Heart left ventricle (tissue), 16 donors: ENCODE results near the gene RAB38. TPM values are rescaled to one million over a fixed set of nuclear protein-coding genes. Genes with fewer than 3 reads are reported as not detected.

ENCODE experiments used
- ATAC-seq, 4 donors: fragments of 200-7000 bp; cut with Tn5 transposase; one replicate each; pipeline ENCODE4 v1.9.1; 2020 to 2022; ENCODE audit warnings: moderate library complexity in 4 of 4, mild to moderate bottlenecking in 3 of 4, moderate number of reproducible peaks in 1 of 4
- DNase-seq, 5 donors: peaks; one replicate each; pipeline ENCODE4 v3.0.0-alpha.2; 2020
- H3K27ac ChIP-seq, 12 donors: fragments of 200-600 bp; sonication (generic) in 4 of 12; one replicate each; pipeline versions ENCODE4 v1.5.0 to v1.8.0; 2016 to 2022; ENCODE audit warnings: mild to moderate bottlenecking in 2 of 12
- H3K27me3 ChIP-seq, 9 donors: fragments of 200-600 bp; sonication (generic) in 2 of 9; one replicate each; pipeline versions ENCODE4 v1.5.1 to v1.8.0; 2016 to 2022; ENCODE audit warnings: mild to moderate bottlenecking in 3 of 9
- H3K36me3 ChIP-seq, 9 donors: fragments of 200-600 bp; sonication (generic) in 2 of 9; one replicate each; pipeline versions ENCODE4 v1.5.0 to v1.8.0; 2018 to 2022; ENCODE audit warnings: mild to moderate bottlenecking in 2 of 9
- H3K4me1 ChIP-seq, 12 donors: fragments of 200-600 bp; sonication (generic) in 4 of 12; one replicate each; pipeline versions ENCODE4 v1.5.0 to v1.8.0; 2016 to 2022; ENCODE audit warnings: mild to moderate bottlenecking in 3 of 12
- H3K4me3 ChIP-seq, 12 donors: fragments of 200-600 bp; sonication (generic) in 4 of 12; one replicate each; pipeline versions ENCODE4 v1.5.0 to v1.8.0; 2017 to 2022; ENCODE audit warnings: mild to moderate bottlenecking in 9 of 12, moderate library complexity in 4 of 12
- H3K9me3 ChIP-seq, 12 donors: fragments of 200-600 bp; sonication (generic) in 4 of 12; one replicate each; pipeline versions ENCODE4 v1.5.0 to v1.8.0; 2016 to 2022; ENCODE audit warnings: mild to moderate bottlenecking in 1 of 12
- CTCF ChIP-seq, 12 donors: fragments of 200-600 bp; sonication (generic) in 4 of 12; IDR thresholded peaks; one replicate each; pipeline versions ENCODE4 v1.5.0 to v1.8.0; 2018 to 2022; ENCODE audit warnings: antibody characterized with exemption in 12 of 12, mild to moderate bottlenecking in 5 of 12
- POLR2A ChIP-seq, 2 donors: fragments of 450-650 bp; IDR thresholded peaks; one replicate each; pipeline ENCODE4 v1.6.1; 2017; ENCODE audit warnings: antibody characterized with exemption in 2 of 2, mild to moderate bottlenecking in 2 of 2, moderate library complexity in 2 of 2
- WGBS, 4 donors: extraction: QIAGEN DNeasy Blood & Tissue Kit in 2 of 4; methylation state at CpG; one replicate each; pipeline versions ENCODE4 v1.1.5 to v1.1.7; 2013 to 2018; 5-methylcytosine and 5-hydroxymethylcytosine counted together
- intact Hi-C, 10 donors: fragments of 100-400 bp; cut with DNase I; formaldehyde crosslinking; loops; one replicate each; pipeline versions ENCODE4 v1.11.1 to v1.14.2; 2022
- long read RNA-seq, 3 donors: library from polyadenylated mRNA; unstranded; transcript quantifications; one replicate each; pipeline ENCODE4 v2.0.0, GENCODE V29; 2020 to 2021
- polyA plus RNA-seq, 2 donors: library from polyadenylated mRNA; stranded (reverse); fragments of 200-250 nt; gene quantifications; one replicate each; pipeline ENCODE4 v1.2.3, GENCODE V29; 2013
- total RNA-seq, 9 donors: library from RNA; depleted of rRNA in 2 of 9; stranded (reverse); fragments of >200 nt in 2 of 9; fragmentation: NEBNext Ultra II Directional in 3 of 9; extraction: Animal tissue kit (Norgen Biotek cat#: 25700) in 3 of 9; gene quantifications; one replicate each; pipeline versions ENCODE4 v1.1.0 to v1.2.4, GENCODE V29; 2016 to 2023
- donor health status: ischemic (EF 13 %, LVEDD 7.1; RV severe dilation, severe dysfunction).
- donor health status: healthy with polysubstance abuse.
- donor health status: DM: no; HTN: yes; CAD: no.
- donor health status: DM: no; HTN: no; CAD: no.
- donor health status: ischemic (EF 25% LVEDD 6.9; RV normal size, moderate dysfunction).
- donor health status: ischemic (EF 25% LVEDD 5.7; RV mildly dilated, moderate dysfunction).
- donor health status: healthy.
- donor health status: DM: yes; HTN: yes; CAD: no.
- donor health status: ischemic (EF 35%, LVEDD 5.7; RV mildly dilated, moderate dysfunction).
- donor health status: nonischemic (EF 11% LVEDD 7.7; RV severe dilation, severe dysfunction).
- donor health status: DM: yes; HTN: yes; CAD: no.
- donor health status: PGD.
- donor health status: ischemic (EF 29% LVEDD 5.4; RV normal size, mild dysfunction).
- donor health status: nonischemic (EF 23%, LVEDD 6.1; RV moderate dilation, normal function).

Gene RAB38
- 1 to 10 TPM in 2 of 9 donors, under 1 TPM in 6, not detected in 1; 0.25 to 1.5 (median 0.47) TPM for total RNA-seq
- polyA plus RNA-seq = 1 to 10 TPM in 1 of 2 donors, not detected in 1; 1.5 TPM
- long read RNA-seq, donor 1 = 0 reads
- long read RNA-seq, donor 2 = 0 reads
- long read RNA-seq, donor 3 = 0 reads

GRCh38 chr11:88174709-88175568, at the start of gene RAB38:
Gene RAB38, minus strand, starts transcription at chr11:88175443. Its CDS starts 59 bp downstream, at chr11:88175384.
- DNase-seq (peak; percentile 50 to 73 (median 54)), ATAC-seq (peak in 3 of 4 donors; percentile 74 to 88 (median 81))
- no peak for TF ChIP-seq POLR2A (IDR thresholded peaks at IDR 0.05)
- no peak for TF ChIP-seq CTCF (IDR thresholded peaks at IDR 0.05)
- Histone ChIP-seq H3K27me3 (no peaks in the 10 kb centered on the region), H3K27ac (no peak within 1 kb of the TSS), H3K9me3 (no peaks in the 10 kb centered on the region), H3K36me3 (no peaks in the 10 kb centered on the region), H3K4me3 (peak within 1 kb of the TSS in 11 of 12 donors; percentile 28 to 58 (median 49)), H3K4me1 (peaks cover 0 to 17% (median 5%) of the 10 kb centered on the region in 12 donors)
- intact Hi-C loops = no loop called here
- WGBS, 4 donors = 3 to 4% (median 3%) methylated on average over 33 to 54 of the region's 54 CpGs

- no peaks in the 10 kb centered on the region for H3K9me3 ChIP-seq
- intact Hi-C loops = no loop called here
Observed at GRCh38 chr11:88213406-88213805, 38.2 kb upstream of the RAB38 start.

GRCh38 chr11:88212300-88212699, 37.1 kb upstream of the RAB38 start:
- no peak overlapping the region for H3K27ac ChIP-seq
- H3K4me3 ChIP-seq = no peak overlapping the region
- TF ChIP-seq CTCF (IDR thresholded peaks at IDR 0.05) = no peak
- no peak for TF ChIP-seq POLR2A (IDR thresholded peaks at IDR 0.05)
- no peak for DNase-seq
- H3K9me3 ChIP-seq = no peaks in the 10 kb centered on the region
- ATAC-seq = no peak
- intact Hi-C loops = no loop called here
- no peaks in the 10 kb centered on the region for H3K36me3 ChIP-seq
- 30 to 79% (median 40%) methylated on average over 1 of the region's 1 CpG for WGBS, 4 donors
- peaks cover 0 to 5% (median 0%) of the 10 kb centered on the region in 12 donors for H3K4me1 ChIP-seq
- H3K27me3 ChIP-seq = no peaks in the 10 kb centered on the region

More at GRCh38 chr11:88213406-88213805, 38.2 kb upstream of the RAB38 start:
- Histone ChIP-seq H3K36me3 (no peaks in the 10 kb centered on the region), H3K27ac (no peak overlapping the region), H3K4me3 (no peak overlapping the region), H3K4me1 (peaks cover 0 to 5% (median 0%) of the 10 kb centered on the region in 12 donors), H3K27me3 (no peaks in the 10 kb centered on the region)
- TF ChIP-seq POLR2A (IDR thresholded peaks at IDR 0.05) (no peak), CTCF (IDR thresholded peaks at IDR 0.05) (no peak)
- DNase-seq = no peak
- no peak for ATAC-seq

GRCh38 chr11:88208745-88209144, 33.5 kb upstream of the RAB38 start:
- 58 to 85% (median 76%) methylated on average over 2 of the region's 2 CpGs for WGBS, 4 donors
- no peak for DNase-seq

More at GRCh38 chr11:88208745-88209144, 33.5 kb upstream of the RAB38 start:
- TF ChIP-seq CTCF (IDR thresholded peaks at IDR 0.05) = no peak
- TF ChIP-seq POLR2A (IDR thresholded peaks at IDR 0.05) = no peak
- H3K4me1 ChIP-seq = peaks cover 0 to 5% (median 0%) of the 10 kb centered on the region in 12 donors
- intact Hi-C loops = loop anchor here in 1 of 10 donors (10.0 kb wide), 1 partner anchor 56 kb away; no protein-coding TSS in a partner anchor
- ATAC-seq = no peak
- no peak overlapping the region for H3K27ac ChIP-seq
- H3K36me3 ChIP-seq = no peaks in the 10 kb centered on the region
- H3K9me3 ChIP-seq = no peaks in the 10 kb centered on the region
- H3K4me3 ChIP-seq = no peak overlapping the region
- no peaks in the 10 kb centered on the region for H3K27me3 ChIP-seq
